Measurements from ENCODE around the gene IGFBP6.

DNA sequence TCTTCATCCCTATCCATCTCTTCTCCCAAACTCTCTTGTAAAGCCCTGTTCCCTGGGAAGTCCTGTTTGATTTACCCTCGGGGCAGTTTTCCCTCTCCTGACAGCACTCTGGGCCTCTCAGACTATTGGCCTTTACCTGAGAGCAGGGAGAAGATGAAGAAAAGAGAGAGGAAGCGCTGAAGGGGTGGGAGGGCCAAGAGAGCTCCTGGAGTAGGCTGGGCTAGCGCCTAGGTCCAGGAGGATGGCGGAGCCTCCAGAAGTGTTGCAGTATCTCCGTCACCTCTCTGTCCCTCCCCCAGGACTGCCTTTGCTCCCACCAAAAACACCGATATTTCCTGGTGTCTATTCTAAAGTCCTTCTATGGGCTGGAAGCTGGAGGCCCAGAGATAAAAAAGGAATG is 5.7 kb upstream of the IGFBP6 start:
- no peak for TF ChIP-seq POLR2A (IDR thresholded peaks at IDR 0.05)
- TF ChIP-seq, protein P1, sequence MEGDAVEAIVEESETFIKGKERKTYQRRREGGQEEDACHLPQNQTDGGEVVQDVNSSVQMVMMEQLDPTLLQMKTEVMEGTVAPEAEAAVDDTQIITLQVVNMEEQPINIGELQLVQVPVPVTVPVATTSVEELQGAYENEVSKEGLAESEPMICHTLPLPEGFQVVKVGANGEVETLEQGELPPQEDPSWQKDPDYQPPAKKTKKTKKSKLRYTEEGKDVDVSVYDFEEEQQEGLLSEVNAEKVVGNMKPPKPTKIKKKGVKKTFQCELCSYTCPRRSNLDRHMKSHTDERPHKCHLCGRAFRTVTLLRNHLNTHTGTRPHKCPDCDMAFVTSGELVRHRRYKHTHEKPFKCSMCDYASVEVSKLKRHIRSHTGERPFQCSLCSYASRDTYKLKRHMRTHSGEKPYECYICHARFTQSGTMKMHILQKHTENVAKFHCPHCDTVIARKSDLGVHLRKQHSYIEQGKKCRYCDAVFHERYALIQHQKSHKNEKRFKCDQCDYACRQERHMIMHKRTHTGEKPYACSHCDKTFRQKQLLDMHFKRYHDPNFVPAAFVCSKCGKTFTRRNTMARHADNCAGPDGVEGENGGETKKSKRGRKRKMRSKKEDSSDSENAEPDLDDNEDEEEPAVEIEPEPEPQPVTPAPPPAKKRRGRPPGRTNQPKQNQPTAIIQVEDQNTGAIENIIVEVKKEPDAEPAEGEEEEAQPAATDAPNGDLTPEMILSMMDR (IDR thresholded peaks at IDR 0.05) = no peak

Measured in adrenal gland (tissue), 5 donors.